ENCODE measurements around the gene AP1S1.

The AP1S1 gene

DNA sequence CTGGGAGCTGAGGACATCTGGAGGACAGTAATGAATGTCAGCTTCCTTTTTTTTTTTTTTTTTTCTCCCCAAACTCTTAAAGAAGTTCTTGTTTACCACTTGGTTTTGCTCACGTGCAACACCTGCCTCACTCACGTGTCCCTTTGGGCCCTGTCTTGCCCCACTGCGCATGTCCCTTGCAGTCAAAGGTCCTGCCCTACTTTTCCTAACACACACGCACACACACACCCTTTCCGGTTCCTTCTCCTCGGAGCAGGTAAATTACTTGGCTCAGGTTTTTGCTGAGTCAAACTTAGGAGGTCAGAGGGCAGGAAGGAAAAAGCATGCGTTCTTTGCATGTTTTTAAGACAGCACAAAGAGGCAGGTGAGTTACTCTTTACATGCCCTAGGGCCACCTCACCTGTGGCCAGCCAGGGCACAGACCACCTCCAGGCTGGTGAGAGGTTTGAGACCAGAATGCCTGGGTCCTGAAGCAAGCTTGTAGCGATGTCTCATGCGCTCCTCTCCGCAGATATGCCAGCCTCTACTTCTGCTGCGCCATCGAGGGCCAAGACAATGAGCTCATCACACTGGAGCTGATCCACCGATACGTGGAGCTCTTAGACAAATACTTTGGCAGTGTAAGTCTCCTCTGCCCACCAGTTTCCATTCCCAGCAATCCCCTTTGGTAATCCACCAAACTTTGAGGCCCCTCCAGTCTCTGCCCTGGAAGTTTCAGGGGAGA, 2.8 kb downstream of the AP1S1 start:
- Histone ChIP-seq H3K27ac (ENCODE audit: low read length) (no peak overlapping the region), H3K4me3 (ENCODE audit: low read depth in 1 of 2, low read length in 2 of 2) (no peak overlapping the region), H3K36me3 (ENCODE audit: insufficient read depth, low read length) (peaks cover 32% of the 10 kb centered on the region), H3K4me2 (ENCODE audit: insufficient read depth, low read length) (no peak overlapping the region), H3K27me3 (ENCODE audit: insufficient read depth, low read length, poor library complexity) (no peaks in the 10 kb centered on the region), H3K9me3 (ENCODE audit: insufficient read depth, low read length, severe bottlenecking) (no peaks in the 10 kb centered on the region), H3K4me1 (ENCODE audit: insufficient read depth, low read length) (peaks cover 18% of the 10 kb centered on the region), H2AFZ (ENCODE audit: low read depth, low read length) (no peak overlapping the region), H3K79me2 (ENCODE audit: insufficient read depth, low read length) (peaks cover 14% of the 10 kb centered on the region), H3K9ac (ENCODE audit: low read depth, low read length) (no peak overlapping the region), H4K20me1 (ENCODE audit: insufficient read depth, low read length) (no peaks in the 10 kb centered on the region)
- TF ChIP-seq, protein P1, sequence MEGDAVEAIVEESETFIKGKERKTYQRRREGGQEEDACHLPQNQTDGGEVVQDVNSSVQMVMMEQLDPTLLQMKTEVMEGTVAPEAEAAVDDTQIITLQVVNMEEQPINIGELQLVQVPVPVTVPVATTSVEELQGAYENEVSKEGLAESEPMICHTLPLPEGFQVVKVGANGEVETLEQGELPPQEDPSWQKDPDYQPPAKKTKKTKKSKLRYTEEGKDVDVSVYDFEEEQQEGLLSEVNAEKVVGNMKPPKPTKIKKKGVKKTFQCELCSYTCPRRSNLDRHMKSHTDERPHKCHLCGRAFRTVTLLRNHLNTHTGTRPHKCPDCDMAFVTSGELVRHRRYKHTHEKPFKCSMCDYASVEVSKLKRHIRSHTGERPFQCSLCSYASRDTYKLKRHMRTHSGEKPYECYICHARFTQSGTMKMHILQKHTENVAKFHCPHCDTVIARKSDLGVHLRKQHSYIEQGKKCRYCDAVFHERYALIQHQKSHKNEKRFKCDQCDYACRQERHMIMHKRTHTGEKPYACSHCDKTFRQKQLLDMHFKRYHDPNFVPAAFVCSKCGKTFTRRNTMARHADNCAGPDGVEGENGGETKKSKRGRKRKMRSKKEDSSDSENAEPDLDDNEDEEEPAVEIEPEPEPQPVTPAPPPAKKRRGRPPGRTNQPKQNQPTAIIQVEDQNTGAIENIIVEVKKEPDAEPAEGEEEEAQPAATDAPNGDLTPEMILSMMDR (IDR thresholded peaks at IDR 0.05; ENCODE audit: borderline replicate concordance, extremely low read depth, low read length, poor library complexity, severe bottlenecking), result no peak
- no peak for TF ChIP-seq EZH2 (IDR thresholded peaks at IDR 0.05; ENCODE audit: borderline replicate concordance, low read depth, low read length, severe bottlenecking)
- DNase-seq (no peak), ATAC-seq (ENCODE audit: insufficient read depth, low read depth) (no peak)

DNA sequence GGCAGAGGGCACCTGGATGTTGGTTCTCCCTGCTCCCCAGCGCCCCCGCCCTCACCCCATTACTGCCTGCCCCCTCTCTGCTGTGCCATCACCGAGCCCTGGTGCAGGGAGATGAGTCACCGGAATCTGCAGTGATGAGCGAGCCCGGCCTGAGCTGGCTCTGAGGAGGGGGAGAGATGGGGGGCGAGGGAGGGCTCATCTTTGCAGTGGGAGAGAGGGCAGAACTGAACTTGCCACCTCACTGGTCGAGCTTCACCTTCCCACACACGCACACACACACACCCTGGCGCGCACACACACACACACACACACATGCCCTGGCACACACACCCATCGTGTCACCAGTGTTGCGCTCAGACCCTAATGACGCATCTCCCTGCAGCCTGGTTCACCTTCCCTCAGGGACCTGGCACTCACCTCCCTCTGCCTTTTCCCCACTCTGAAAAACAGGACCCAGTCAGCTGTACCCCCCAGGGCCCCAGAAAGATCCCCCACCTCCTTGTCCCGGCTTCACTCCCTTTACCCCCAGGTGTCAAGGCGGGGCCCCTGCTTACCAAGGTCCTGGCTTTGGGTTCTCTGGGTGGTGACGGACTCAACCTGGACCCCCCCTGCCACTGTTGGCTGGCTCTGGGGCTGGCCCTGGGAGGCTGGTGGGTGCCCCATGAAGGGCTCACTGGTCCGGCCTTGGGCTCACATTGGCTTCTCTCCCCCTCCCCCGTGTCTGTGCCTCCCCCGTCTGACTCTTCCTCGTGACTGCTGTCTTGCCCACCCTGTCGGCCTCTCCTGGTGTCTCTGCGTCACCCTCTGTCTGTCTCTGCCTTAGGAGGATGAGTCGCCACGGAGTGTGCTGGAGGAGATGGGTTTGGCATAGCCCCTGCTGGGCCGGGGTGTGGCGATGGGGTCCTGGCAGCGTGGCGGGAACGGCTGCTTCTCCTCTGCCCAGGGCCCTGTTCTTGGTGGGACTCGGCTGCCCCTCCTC, 5.7 kb downstream of the AP1S1 start:
- ATAC-seq (ENCODE audit: insufficient read depth, low read depth) (no peak), DNase-seq (no peak)
- H3K27me3 ChIP-seq (ENCODE audit: insufficient read depth, low read length, poor library complexity), result no peaks in the 10 kb centered on the region
- H3K4me2 ChIP-seq (ENCODE audit: insufficient read depth, low read length), result no peak overlapping the region
- no peak overlapping the region for H3K9ac ChIP-seq (ENCODE audit: low read depth, low read length)
- no peaks in the 10 kb centered on the region for H3K9me3 ChIP-seq (ENCODE audit: insufficient read depth, low read length, severe bottlenecking)
- H4K20me1 ChIP-seq (ENCODE audit: insufficient read depth, low read length), result peaks cover 10% of the 10 kb centered on the region
- peaks cover 13% of the 10 kb centered on the region for H3K79me2 ChIP-seq (ENCODE audit: insufficient read depth, low read length)
- H3K4me1 ChIP-seq (ENCODE audit: insufficient read depth, low read length), result peaks cover 41% of the 10 kb centered on the region
- TF ChIP-seq, protein P1 (IDR thresholded peaks at IDR 0.05; ENCODE audit: borderline replicate concordance, extremely low read depth, low read length, poor library complexity, severe bottlenecking), result no peak
- H3K36me3 ChIP-seq (ENCODE audit: insufficient read depth, low read length), result peaks cover 32% of the 10 kb centered on the region
- H2AFZ ChIP-seq (ENCODE audit: low read depth, low read length), result no peak overlapping the region
- no peak overlapping the region for H3K4me3 ChIP-seq (ENCODE audit: low read depth in 1 of 2, low read length in 2 of 2)
- H3K27ac ChIP-seq (ENCODE audit: low read length), result no peak overlapping the region

DNA sequence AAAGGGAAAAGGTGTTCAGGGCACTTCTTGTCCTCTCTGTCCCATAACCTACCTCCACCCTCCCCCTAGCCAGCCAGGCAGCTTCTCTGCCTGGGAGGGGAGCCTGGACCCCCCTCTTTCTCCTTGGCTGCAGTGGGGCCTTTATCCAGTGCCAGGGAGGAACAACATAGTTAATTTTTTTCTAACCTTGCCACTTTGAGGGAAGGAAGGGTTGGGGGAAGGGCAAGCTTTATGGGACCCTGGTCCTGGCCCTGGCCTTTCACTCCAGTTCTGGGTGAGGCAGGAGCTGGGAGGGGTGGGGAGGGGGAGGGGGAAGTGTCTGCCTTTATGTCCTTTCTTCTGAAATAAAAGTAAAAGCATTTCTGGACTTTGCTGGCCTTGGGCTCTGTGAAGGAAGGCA, 6.6 kb downstream of the AP1S1 start:
- no peaks in the 10 kb centered on the region for H3K27me3 ChIP-seq (ENCODE audit: insufficient read depth, low read length, poor library complexity)
- H3K9ac ChIP-seq (ENCODE audit: low read depth, low read length), result no peak overlapping the region
- H3K27ac ChIP-seq (ENCODE audit: low read length), result no peak overlapping the region
- TF ChIP-seq EZH2 (IDR thresholded peaks at IDR 0.05; ENCODE audit: borderline replicate concordance, low read depth, low read length, severe bottlenecking), result no peak
- TF ChIP-seq, protein P1 (IDR thresholded peaks at IDR 0.05; ENCODE audit: borderline replicate concordance, extremely low read depth, low read length, poor library complexity, severe bottlenecking), result no peak
- no peaks in the 10 kb centered on the region for H3K9me3 ChIP-seq (ENCODE audit: insufficient read depth, low read length, severe bottlenecking)
- H3K36me3 ChIP-seq (ENCODE audit: insufficient read depth, low read length), result peaks cover 32% of the 10 kb centered on the region
- H3K79me2 ChIP-seq (ENCODE audit: insufficient read depth, low read length), result peaks cover 3% of the 10 kb centered on the region
- no peak overlapping the region for H3K4me3 ChIP-seq (ENCODE audit: low read depth in 1 of 2, low read length in 2 of 2)
- DNase-seq, result no peak
- no peak for ATAC-seq (ENCODE audit: insufficient read depth, low read depth)
- H2AFZ ChIP-seq (ENCODE audit: low read depth, low read length), result no peak overlapping the region
- no peak overlapping the region for H3K4me2 ChIP-seq (ENCODE audit: insufficient read depth, low read length)
- peaks cover 17% of the 10 kb centered on the region for H4K20me1 ChIP-seq (ENCODE audit: insufficient read depth, low read length)
- H3K4me1 ChIP-seq (ENCODE audit: insufficient read depth, low read length), result peaks cover 37% of the 10 kb centered on the region
